ENCODE measurements around the gene SREBF1.

- TF ChIP-seq CTCF (IDR thresholded peaks at IDR 0.05; ENCODE audit: borderline replicate concordance, extremely low read depth, low read length, poor library complexity, severe bottlenecking) = no peak
- TF ChIP-seq EZH2 (IDR thresholded peaks at IDR 0.05; ENCODE audit: borderline replicate concordance, low read depth, low read length, severe bottlenecking) = no peak
Observed at GRCh38 chr17:17857496-17857895, 20.7 kb upstream of the SREBF1 start.
